MV-4-11 (cell line): ENCODE results near the gene MTARC2.

ENCODE experiments used
- DNase-seq: peaks from one replicate; lab custom pipeline; 2025; lab: John Stamatoyannopoulos, UW

Gene MTARC2

GRCh38 chr1:220803401-220804201, 55.5 kb downstream of the MTARC2 start:
- peak; percentile 36 for DNase-seq

DNA sequence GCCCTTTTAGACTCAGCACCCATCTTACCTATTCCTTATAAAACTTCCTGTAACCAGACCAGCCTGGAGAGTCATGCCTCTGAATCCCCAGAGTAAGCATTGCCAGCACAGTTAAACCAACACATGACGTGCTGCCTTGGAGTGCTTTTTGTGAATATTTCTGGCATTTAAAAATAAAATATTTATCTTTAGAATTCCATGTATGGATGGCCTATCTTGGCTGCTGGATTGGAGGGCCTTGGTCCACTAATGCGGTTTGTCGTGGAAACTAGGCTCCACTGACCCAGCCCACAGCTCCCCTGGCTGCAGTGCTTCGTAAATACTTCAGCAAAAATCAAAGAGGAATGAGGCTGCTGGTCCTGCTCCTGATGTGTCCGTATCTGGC, 56.1 kb downstream of the MTARC2 start:
- DNase-seq = no peak

GRCh38 chr1:220806408-220806807, 58.3 kb downstream of the MTARC2 start:
- DNase-seq = no peak

DNA sequence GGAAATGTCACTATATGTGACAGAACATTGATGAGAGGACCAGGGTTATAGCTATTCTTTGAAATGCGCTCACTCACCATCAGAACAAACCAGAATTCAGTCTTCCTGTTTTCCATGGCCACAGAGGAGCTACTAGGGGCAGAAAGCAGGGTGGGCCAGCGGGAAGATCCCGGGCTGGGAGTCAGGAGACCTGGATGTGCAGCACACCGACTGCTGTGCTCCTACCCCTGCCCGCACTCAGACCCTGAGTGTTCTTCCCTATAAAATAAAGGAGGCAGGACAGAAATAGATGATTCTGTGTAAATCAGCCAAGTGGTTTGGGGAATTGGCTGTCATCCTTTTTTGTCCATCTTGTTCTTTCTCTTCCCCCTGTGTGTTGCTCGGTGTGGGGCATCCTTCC, 59.6 kb downstream of the MTARC2 start:
- DNase-seq = no peak

GRCh38 chr1:220808345-220809186, 60.4 kb downstream of the MTARC2 start:
- DNase-seq = no peak

DNA sequence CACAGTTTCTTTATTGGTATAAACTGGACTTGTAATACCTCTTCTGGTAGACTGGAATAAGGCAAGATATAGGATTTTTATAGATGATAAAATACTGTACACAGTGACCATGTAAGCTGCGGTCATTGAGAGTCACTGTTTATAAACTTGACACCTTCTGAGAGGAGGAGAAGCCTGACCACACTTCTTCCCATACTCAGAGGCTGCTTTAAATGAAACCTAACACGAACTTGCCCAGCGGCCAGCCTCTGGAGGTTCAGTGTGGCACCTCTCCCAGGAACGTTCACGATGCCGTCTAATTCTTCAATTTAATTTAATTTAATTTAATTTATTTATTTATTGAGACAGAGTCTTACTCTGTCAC, 61.0 kb downstream of the MTARC2 start:
- DNase-seq = no peak

DNA sequence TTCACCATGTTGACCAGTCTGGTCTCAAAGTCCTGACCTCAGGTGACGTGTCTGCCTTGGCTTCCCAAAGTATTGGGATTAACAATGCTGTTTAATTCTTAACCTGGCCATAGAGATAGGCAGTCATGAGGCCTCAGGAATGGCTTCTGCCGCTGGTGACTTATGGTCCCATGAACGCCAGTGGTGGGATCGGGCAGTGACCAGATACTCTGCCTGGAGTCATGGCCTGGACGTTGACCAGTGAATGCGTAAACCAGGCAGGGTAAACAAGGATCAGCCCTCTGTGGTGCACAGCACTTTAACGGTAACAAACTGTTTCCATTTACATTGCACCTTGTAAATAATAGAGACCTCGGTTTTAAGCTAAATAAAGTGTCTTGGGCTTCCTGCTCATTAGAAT, 61.6 kb downstream of the MTARC2 start:
- no peak for DNase-seq

DNA sequence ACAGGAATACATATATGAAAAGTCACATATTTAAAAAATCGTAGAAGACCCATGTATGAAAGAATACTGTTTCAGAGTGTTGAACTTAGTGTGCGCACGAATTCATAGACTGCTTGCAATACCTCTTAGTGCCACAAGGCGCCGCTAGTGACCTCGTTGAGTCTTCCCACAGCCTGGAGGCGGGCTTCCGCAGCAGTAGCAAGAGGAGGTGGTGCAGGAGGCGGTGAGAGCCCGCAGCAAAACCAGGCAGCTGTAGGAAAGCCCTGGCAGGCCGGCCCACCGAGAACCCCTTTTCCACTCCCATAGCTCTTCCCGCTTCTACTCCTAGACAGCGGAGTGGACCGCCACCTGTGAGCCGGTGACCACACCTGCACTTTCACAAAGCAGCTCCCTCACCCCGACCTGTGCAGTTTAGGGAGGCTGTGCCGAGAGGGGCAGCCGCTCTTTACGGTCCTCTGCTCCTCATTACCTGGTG, 62.1 kb downstream of the MTARC2 start:
- DNase-seq = peak; percentile 77

DNA sequence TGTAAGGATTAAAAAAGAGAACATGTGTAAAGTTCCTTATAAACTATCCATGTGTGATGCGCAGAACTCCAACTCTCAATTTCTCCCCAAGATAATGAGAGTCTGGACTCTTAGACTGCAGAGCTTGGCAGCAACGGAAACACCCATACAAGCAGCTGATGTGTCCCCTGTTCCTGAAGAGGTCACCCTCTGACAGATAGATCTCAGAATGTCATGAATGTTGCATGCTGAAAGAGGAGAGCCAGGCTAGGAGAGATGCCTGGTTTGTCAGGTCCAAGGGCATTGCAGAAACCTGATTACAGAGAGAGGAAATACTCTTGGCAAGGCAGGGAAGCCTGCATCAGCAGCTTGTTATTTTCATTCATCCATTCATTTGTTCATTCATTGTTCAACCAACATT, 62.8 kb downstream of the MTARC2 start:
- peak; percentile 14 for DNase-seq

DNA sequence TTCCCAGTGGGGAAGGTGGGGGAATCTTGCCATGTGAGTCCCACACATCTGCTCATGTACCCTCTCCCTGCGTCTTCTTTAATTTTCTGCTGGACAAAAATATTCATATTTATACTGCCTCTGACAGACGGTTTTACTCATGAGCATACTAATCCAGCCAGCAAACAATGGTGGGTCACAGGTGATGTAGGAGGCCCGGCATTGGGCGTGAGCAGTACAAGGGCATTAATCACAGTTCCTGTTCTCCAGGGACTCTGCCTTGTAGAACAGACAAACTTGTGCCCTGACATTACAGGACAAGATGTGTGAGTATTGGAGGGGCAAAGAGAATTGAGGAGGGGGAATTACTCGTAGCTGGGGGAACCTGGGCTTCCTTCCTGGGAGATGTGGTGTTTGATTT, 63.6 kb downstream of the MTARC2 start:
- no peak for DNase-seq

- DNase-seq = no peak
Observed at GRCh38 chr1:220812308-220812707, 64.2 kb downstream of the MTARC2 start.

GRCh38 chr1:220813013-220813412, 64.9 kb downstream of the MTARC2 start:
- DNase-seq = peak; percentile 95

DNA sequence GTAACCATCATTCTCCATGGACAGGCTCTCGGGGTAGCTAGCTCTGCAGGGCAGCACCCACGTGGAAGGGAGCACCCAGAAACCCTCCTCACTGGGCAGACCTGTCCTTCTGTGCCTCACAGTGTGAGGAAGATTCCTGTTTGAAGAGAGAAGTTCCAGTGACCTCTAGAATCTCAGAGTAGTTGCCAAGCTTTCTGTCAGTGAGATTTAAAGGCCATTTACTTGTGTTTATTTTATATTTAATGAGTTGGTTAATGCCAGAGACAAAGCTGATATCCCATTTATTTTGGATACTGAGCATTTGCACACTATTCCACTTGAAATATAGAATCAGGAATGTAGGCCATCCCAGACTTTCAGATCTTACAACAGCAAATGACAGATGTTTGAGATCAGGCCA, 67.3 kb downstream of the MTARC2 start:
- no peak for DNase-seq

GRCh38 chr1:220817907-220818306, 69.8 kb downstream of the MTARC2 start:
- DNase-seq = peak; percentile 34

DNA sequence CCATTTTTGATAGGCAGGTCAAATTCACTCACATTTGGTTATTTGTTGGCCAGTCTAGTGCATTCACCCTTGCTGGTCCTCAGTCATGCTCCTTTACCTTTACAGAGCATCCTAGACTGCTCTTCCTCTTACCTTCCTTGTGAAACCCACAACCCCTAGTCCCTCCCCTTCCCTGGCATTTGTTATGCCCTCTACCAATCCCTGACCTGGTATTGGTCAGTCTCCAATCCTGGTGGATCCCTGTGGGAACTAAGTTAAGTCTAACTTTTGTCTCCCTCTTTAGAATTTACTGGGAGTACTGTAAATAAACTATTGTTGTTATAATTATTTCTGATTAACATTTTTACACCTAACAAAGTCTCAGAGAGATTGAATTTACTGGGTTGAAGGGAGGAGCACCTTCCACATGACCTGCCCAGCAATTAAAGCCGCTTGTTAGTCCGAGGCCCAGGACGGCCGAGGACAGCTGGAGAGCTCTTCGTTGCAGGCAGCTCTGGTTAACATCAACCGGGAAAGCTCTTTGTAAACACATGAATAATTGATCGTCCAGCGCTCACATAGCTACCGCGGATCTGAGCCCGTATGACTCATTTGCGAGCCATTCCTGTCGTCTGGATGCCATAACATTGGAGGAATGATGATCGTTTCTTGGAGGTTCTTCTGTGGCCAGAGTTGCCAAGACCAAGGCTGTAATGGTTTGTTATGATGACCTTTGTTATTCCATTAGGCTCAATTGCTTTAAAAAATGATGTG, 70.5 kb downstream of the MTARC2 start:
- DNase-seq = no peak

GRCh38 chr1:220819467-220820026, 71.4 kb downstream of the MTARC2 start:
- DNase-seq = no peak

GRCh38 chr1:220824031-220824989, 76.2 kb downstream of the MTARC2 start:
- DNase-seq = no peak

GRCh38 chr1:220825819-220826551, 77.9 kb downstream of the MTARC2 start:
- DNase-seq = peak; percentile 39

GRCh38 chr1:220826729-220827128, 78.6 kb downstream of the MTARC2 start:
- DNase-seq = no peak

DNA sequence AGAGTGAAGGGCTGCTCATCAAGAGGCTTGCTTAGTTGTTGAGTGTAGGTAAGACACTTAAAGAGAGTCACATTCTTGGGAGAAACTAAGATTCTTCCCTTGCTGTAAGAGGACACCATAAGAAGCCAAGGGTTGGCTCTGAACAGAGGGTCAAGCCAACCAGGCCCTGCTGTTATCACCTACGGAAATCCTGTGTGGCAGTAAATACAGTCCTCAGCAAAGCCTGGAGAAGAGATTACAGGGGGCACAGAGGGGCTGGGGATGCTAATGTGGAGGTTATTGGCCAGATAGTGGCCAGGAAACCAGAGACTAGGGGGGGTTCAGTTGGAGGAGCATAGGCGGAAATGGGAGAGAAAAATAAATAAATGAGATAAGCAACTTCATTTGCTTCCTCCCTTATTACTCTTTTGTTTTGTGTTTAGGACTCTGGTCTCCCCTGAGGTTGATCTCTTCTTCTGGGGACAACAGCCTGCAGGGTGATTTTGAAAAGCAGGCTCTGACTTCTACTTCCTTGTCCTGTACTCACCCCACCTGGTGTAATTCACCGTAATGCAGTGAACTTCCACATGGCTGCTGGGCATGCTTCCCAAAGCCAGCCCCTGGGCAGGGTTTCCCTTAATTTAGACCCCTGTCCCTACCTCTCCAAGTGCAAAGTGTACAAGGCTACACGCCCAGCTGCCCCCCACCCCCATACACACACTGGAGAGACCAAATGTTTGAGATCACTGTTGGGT, 79.5 kb downstream of the MTARC2 start:
- DNase-seq = no peak
